HepG2 (cell line): Measurements from ENCODE around the gene MBD3. TPM values are rescaled to one million over a fixed set of nuclear protein-coding genes. Genes with fewer than 3 reads are reported as not detected.
A peak's percentile ranks its signal among the peaks of the same experiment; 100 is the strongest.

Experiments
- ATAC-seq: fragments of 200-7000 bp; cut with Tn5 transposase; 3 replicates; pipeline ENCODE4 v1.9.1; 2020; ENCODE audit warnings: mild to moderate bottlenecking, moderate library complexity
- BruUV-seq: library from RNA; stranded (reverse); fragments of 400-500 nt; replicated peaks from 2 replicates; lab custom pipeline; 2021; lab: Mats Ljungman, UMichigan
- CTCF ChIA-PET: fragments of 300-600 bp; formaldehyde crosslinking; extraction: SDS; loops from one replicate; lab custom pipeline; 2021; ENCODE audit warnings: low total read pairs, inconsistent platforms, low intra/inter-chr PET ratio; lab: Yijun Ruan, JAX
- POLR2A ChIA-PET: fragments of 350-600 bp; sonication (Branson Sonifier 250); formaldehyde crosslinking; loops from one replicate; lab custom pipeline; 2020; ENCODE audit warnings: antibody characterized with exemption, inconsistent platforms; lab: Yijun Ruan, JAX
- DNase-seq: peaks from one replicate; pipeline ENCODE4 v3.0.0-alpha.2; 2015; ENCODE audit warnings: low spot score
- FAIRE-seq: peaks from 3 replicates; lab custom pipeline; 2011; peaks lifted over from hg19 to GRCh38; lab: Jason Lieb, UNC
- H2AFZ ChIP-seq: one replicate; pipeline ENCODE4 v1.6.1; 2011; ENCODE audit warnings: low read length, inconsistent platforms
- H3K27ac ChIP-seq: fragments of 300-600 bp; 3 replicates; pipeline ENCODE4 v1.8.0; 2011; ENCODE audit warnings: mixed run types, mild to moderate bottlenecking, mixed read lengths, low read length, inconsistent platforms; ENCODE audit not compliant: insufficient read depth; ENCODE audit errors: extremely low read length
- H3K27me3 ChIP-seq, 2 experiments: fragments of 200-600 bp in 1 of 2; 2 replicates in 1 of 2; 3 replicates in 1 of 2; pipeline versions ENCODE4 v1.6.0 to v1.8.0; 2011; ENCODE audit warnings: low read length in 2 of 2, mild to moderate bottlenecking in 2 of 2, moderate library complexity in 2 of 2, inconsistent platforms in 1 of 2; ENCODE audit not compliant: insufficient read depth in 2 of 2, control insufficient read depth in 1 of 2
- H3K36me3 ChIP-seq, 2 experiments: fragments of 200-600 bp in 1 of 2; replicated peaks in 1 of 2; 2 replicates in 1 of 2; 3 replicates in 1 of 2; pipeline versions ENCODE4 v1.5.1 to v1.8.0; 2011; ENCODE audit warnings: low read length in 2 of 2, inconsistent platforms in 1 of 2; ENCODE audit not compliant: insufficient read depth in 2 of 2, control insufficient read depth in 1 of 2
- H3K4me1 ChIP-seq: 2 replicates; pipeline ENCODE4 v1.5.1; 2012; ENCODE audit warnings: low read length, inconsistent platforms; ENCODE audit not compliant: insufficient read depth
- H3K4me2 ChIP-seq: 2 replicates; pipeline ENCODE4 v1.6.0; 2011; ENCODE audit warnings: low read depth, low read length, inconsistent platforms
- H3K4me3 ChIP-seq, 3 experiments: fragments of 200-600 bp in 1 of 3; sonication (generic), shearing (Covaris generic) in 1 of 3; replicated peaks in 1 of 3; 2 replicates each; pipeline ENCODE4 v1.5.1; 2011 to 2016; ENCODE audit warnings: low read length in 3 of 3, inconsistent platforms in 2 of 3, low read depth in 2 of 3, mild to moderate bottlenecking in 2 of 3, control low read depth in 1 of 3, mixed read lengths in 1 of 3; ENCODE audit not compliant: insufficient read depth in 1 of 3
- H3K79me2 ChIP-seq: one replicate; pipeline ENCODE4 v1.6.1; 2011; ENCODE audit warnings: low read length, inconsistent platforms; ENCODE audit not compliant: insufficient read depth
- H3K9ac ChIP-seq: 2 replicates; pipeline ENCODE4 v1.6.0; 2011; ENCODE audit warnings: mild to moderate bottlenecking, low read depth, low read length, inconsistent platforms; ENCODE audit not compliant: insufficient read depth
- H3K9me3 ChIP-seq: 2 replicates; pipeline ENCODE4 v1.5.1; 2012; ENCODE audit warnings: mild to moderate bottlenecking, low read length
- H4K20me1 ChIP-seq: 2 replicates; pipeline ENCODE4 v1.6.0; 2011; ENCODE audit warnings: inconsistent platforms, mild to moderate bottlenecking, low read length, moderate library complexity; ENCODE audit not compliant: insufficient read depth
- CEBPB ChIP-seq: IDR thresholded peaks from 2 replicates; pipeline ENCODE4 v1.6.1; 2011; ENCODE audit warnings: low read depth, low read length, improper control_type of control experiment, borderline replicate concordance
- FOXM1 ChIP-seq: sonication (generic); formaldehyde crosslinking; IDR thresholded peaks from 2 replicates; pipeline ENCODE4 v1.5.0; 2020; ENCODE audit warnings: missing genetic modification reagents
- ISL2 ChIP-seq: sonication (generic); formaldehyde crosslinking; IDR thresholded peaks from 2 replicates; pipeline ENCODE4 v1.5.0; 2020; ENCODE audit warnings: missing genetic modification reagents
- MATR3 ChIP-seq: sonication (generic); formaldehyde crosslinking; IDR thresholded peaks from 2 replicates; pipeline ENCODE4 v1.4.0; 2020; ENCODE audit warnings: missing genetic modification reagents
- PHF21A ChIP-seq: sonication (generic); formaldehyde crosslinking; IDR thresholded peaks from 2 replicates; pipeline ENCODE4 v1.5.0; 2020; ENCODE audit warnings: mild to moderate bottlenecking, missing genetic modification reagents
- THAP11 ChIP-seq: IDR thresholded peaks from 2 replicates; pipeline ENCODE4 v1.6.1; 2016; ENCODE audit warnings: missing biosample characterization, missing genetic modification reagents
- ZNF207 ChIP-seq: fragments of 450-650 bp; IDR thresholded peaks from 2 replicates; pipeline ENCODE4 v1.6.1; 2016; ENCODE audit warnings: antibody characterized with exemption, borderline replicate concordance
- ZNF234 ChIP-seq: sonication (generic); formaldehyde crosslinking; conservative IDR thresholded peaks from 2 replicates; pipeline ENCODE4 v1.5.1; 2020; ENCODE audit warnings: mild to moderate bottlenecking, missing genetic modification reagents
- WGBS: methylation state at CpG from one replicate; pipeline ENCODE4 v1.1.6; 2017; ENCODE audit warnings: low lambda C conversion rate; 5-methylcytosine and 5-hydroxymethylcytosine counted together
- in situ Hi-C: cut with HindIII; loops from 2 replicates; pipeline ENCODE4 v1.10.0; 2017; ENCODE audit warnings: low pct_unique_long_range_greater_than_20kb; ENCODE audit not compliant: extremely low pct_ligation_motif_present
- intact Hi-C: fragments of 100-400 bp; cut with micrococcal nuclease; formaldehyde crosslinking; loops from one replicate; pipeline ENCODE4 v1.10.0; 2022; ENCODE audit not compliant: unreplicated experiment
- polyA plus RNA-seq, 8 experiments: library from polyadenylated mRNA; depleted of rRNA in 3 of 8; stranded (reverse) in 7 of 8; unstranded in 1 of 8; fragments of >200 nt; fragmentation: Illumina TruSeq in 4 of 8; extraction: Trizol in 4 of 8; gene quantifications; 2 replicates each; pipeline versions ENCODE4 v1.2.1 to v1.2.3, GENCODE V29; 2011 to 2016; ENCODE audit warnings: low read depth in 4 of 8, missing spikeins in 1 of 8, mixed read lengths in 1 of 8; ENCODE audit not compliant: insufficient read depth in 1 of 8
- total RNA-seq, 5 experiments: library from RNA; depleted of rRNA; stranded (reverse); fragments of >200 nt; fragmentation: Illumina TruSeq; extraction: Trizol; gene quantifications; 2 replicates each; pipeline ENCODE4 v1.2.3, GENCODE V29; 2016; ENCODE audit warnings: low read depth in 1 of 5
- TF ChIP-seq, protein P1 (sequence below): sonication (generic); formaldehyde crosslinking; IDR thresholded peaks from 2 replicates; pipeline ENCODE4 v1.5.0; 2020; ENCODE audit warnings: mild to moderate bottlenecking, missing genetic modification reagents
- TF ChIP-seq, protein P2 (sequence below), 2 experiments: sonication (generic) in 1 of 2; formaldehyde crosslinking in 1 of 2; IDR thresholded peaks; 2 replicates each; pipeline versions ENCODE4 v1.5.1 to v1.6.1; 2011 to 2020; ENCODE audit warnings: borderline replicate concordance in 1 of 2, low read depth in 1 of 2, low read length in 1 of 2, mild to moderate bottlenecking in 1 of 2, missing genetic modification reagents in 1 of 2, moderate library complexity in 1 of 2
- TF ChIP-seq, protein P3 (sequence below): sonication (generic); formaldehyde crosslinking; conservative IDR thresholded peaks from 2 replicates; pipeline ENCODE4 v1.8.1; 2023; ENCODE audit warnings: missing genetic modification reagents
- TF ChIP-seq, protein P4 (sequence below): sonication (generic); formaldehyde crosslinking; IDR thresholded peaks from 2 replicates; pipeline ENCODE4 v1.5.0; 2020; ENCODE audit warnings: missing genetic modification reagents

MBD3 gene
- total and polyA plus RNA-seq, 2 of the 13 experiments (the other 11 are each of a cell fraction or from before 2014, with no cell fraction given), result 21.2 to 76.9 TPM

DNA sequence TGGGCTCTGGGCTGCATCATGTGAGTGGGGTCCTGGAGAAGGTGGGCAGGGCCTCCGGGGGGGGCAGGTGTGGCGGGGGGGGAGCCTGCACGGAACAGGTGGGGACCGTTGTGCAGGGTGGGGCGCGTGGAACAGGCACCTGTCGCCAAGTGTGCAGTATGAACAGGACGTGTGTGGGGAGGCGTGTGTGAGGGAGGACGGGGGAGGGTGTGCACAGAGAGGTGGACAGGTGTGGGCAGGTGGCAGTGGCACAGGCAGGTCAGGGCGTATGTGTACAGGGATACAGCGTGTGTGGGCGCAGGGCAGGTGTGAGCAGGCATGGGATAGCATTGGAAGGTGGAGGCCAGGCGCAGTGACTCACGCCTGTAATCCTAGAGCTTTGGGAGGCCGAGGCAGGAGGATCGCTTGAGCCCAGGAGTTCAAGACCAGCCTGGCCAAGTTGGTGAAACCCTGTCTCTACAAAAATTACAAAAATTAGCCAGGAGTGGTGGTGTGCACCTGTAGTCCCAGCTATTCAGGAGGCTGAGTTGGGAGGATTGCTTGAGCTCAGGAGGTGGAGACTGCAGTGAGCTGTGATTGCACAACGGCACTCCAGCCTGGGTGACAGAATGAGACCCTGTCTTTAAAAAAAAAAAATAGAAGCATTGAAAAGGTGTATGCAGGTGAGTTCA lies 65.6 kb downstream of the MBD3 start:
- TF ChIP-seq CEBPB (peak; percentile 46; the same call in 1 of the 2 replicates), ISL2 (no peak), THAP11 (CRISPR knock-in tag) (no peak), PHF21A (CRISPR knock-in tag) (no peak), ZNF234 (CRISPR knock-in tag) (no peak), ZNF207 (no peak), FOXM1 (CRISPR knock-in tag) (no peak), MATR3 (no peak)
- TF ChIP-seq, protein P1, sequence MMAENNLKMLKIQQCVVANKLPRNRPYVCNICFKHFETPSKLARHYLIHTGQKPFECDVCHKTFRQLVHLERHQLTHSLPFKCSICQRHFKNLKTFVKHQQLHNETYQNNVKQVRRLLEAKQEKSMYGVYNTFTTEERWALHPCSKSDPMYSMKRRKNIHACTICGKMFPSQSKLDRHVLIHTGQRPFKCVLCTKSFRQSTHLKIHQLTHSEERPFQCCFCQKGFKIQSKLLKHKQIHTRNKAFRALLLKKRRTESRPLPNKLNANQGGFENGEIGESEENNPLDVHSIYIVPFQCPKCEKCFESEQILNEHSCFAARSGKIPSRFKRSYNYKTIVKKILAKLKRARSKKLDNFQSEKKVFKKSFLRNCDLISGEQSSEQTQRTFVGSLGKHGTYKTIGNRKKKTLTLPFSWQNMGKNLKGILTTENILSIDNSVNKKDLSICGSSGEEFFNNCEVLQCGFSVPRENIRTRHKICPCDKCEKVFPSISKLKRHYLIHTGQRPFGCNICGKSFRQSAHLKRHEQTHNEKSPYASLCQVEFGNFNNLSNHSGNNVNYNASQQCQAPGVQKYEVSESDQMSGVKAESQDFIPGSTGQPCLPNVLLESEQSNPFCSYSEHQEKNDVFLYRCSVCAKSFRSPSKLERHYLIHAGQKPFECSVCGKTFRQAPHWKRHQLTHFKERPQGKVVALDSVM (CRISPR knock-in tag), result peak; percentile 73; the same call in 1 of the 2 replicates
- TF ChIP-seq, protein P2, sequence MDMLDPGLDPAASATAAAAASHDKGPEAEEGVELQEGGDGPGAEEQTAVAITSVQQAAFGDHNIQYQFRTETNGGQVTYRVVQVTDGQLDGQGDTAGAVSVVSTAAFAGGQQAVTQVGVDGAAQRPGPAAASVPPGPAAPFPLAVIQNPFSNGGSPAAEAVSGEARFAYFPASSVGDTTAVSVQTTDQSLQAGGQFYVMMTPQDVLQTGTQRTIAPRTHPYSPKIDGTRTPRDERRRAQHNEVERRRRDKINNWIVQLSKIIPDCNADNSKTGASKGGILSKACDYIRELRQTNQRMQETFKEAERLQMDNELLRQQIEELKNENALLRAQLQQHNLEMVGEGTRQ (IDR thresholded peaks at IDR 0.05; ENCODE audit: low read depth, low read length), result no peak
- TF ChIP-seq, protein P2 (CRISPR knock-in tag; IDR thresholded peaks at IDR 0.05; ENCODE audit: borderline replicate concordance), result no peak
- TF ChIP-seq, protein P3, sequence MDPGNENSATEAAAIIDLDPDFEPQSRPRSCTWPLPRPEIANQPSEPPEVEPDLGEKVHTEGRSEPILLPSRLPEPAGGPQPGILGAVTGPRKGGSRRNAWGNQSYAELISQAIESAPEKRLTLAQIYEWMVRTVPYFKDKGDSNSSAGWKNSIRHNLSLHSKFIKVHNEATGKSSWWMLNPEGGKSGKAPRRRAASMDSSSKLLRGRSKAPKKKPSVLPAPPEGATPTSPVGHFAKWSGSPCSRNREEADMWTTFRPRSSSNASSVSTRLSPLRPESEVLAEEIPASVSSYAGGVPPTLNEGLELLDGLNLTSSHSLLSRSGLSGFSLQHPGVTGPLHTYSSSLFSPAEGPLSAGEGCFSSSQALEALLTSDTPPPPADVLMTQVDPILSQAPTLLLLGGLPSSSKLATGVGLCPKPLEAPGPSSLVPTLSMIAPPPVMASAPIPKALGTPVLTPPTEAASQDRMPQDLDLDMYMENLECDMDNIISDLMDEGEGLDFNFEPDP (CRISPR knock-in tag), result no peak
- TF ChIP-seq, protein P4, sequence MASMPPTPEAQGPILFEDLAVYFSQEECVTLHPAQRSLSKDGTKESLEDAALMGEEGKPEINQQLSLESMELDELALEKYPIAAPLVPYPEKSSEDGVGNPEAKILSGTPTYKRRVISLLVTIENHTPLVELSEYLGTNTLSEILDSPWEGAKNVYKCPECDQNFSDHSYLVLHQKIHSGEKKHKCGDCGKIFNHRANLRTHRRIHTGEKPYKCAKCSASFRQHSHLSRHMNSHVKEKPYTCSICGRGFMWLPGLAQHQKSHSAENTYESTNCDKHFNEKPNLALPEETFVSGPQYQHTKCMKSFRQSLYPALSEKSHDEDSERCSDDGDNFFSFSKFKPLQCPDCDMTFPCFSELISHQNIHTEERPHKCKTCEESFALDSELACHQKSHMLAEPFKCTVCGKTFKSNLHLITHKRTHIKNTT, result no peak
- TF ChIP-seq, all 625 proteins: peak for 2
- Histone ChIP-seq H3K36me3 (no peaks in the 10 kb centered on the region), H3K9me3 (no peaks in the 10 kb centered on the region), H3K4me2 (no peak overlapping the region), H3K27ac (no peak overlapping the region), H3K4me1 (peaks cover 14% of the 10 kb centered on the region), H3K4me3 (no peak overlapping the region), H3K27me3 (peaks cover 27 to 58% of the 10 kb centered on the region in 2 experiments), H3K9ac (no peak overlapping the region), H3K79me2 (no peaks in the 10 kb centered on the region), H4K20me1 (no peaks in the 10 kb centered on the region), H2AFZ (no peak overlapping the region)
- 30% methylated on average over 18 of the region's 18 CpGs for WGBS
- BruUV-seq, result no TSS peak
- ChIA-PET POLR2A (no interaction called here), CTCF (no interaction called here)
- in situ Hi-C loops, result no loop called here
- intact Hi-C loops, result no loop called here
- no peak for DNase-seq
- no peak for FAIRE-seq
- no peak for ATAC-seq
